ENCODE measurements around the gene FAM53B.

FAM53B gene

GRCh38 chr10:124609698-124610097 is 134.5 kb downstream of the FAM53B start:
- DNase-seq (ENCODE audit: low spot score) = no peak
- TF ChIP-seq, protein P1, sequence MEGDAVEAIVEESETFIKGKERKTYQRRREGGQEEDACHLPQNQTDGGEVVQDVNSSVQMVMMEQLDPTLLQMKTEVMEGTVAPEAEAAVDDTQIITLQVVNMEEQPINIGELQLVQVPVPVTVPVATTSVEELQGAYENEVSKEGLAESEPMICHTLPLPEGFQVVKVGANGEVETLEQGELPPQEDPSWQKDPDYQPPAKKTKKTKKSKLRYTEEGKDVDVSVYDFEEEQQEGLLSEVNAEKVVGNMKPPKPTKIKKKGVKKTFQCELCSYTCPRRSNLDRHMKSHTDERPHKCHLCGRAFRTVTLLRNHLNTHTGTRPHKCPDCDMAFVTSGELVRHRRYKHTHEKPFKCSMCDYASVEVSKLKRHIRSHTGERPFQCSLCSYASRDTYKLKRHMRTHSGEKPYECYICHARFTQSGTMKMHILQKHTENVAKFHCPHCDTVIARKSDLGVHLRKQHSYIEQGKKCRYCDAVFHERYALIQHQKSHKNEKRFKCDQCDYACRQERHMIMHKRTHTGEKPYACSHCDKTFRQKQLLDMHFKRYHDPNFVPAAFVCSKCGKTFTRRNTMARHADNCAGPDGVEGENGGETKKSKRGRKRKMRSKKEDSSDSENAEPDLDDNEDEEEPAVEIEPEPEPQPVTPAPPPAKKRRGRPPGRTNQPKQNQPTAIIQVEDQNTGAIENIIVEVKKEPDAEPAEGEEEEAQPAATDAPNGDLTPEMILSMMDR (IDR thresholded peaks at IDR 0.05; ENCODE audit: extremely low read depth, insufficient read depth, missing control alignments) = no peak
- in situ Hi-C loops (cut with MboI; ENCODE audit: low pct_unique_long_range_greater_than_20kb, low sequenced_read_pairs, unreplicated experiment) = no loop called here

DNA sequence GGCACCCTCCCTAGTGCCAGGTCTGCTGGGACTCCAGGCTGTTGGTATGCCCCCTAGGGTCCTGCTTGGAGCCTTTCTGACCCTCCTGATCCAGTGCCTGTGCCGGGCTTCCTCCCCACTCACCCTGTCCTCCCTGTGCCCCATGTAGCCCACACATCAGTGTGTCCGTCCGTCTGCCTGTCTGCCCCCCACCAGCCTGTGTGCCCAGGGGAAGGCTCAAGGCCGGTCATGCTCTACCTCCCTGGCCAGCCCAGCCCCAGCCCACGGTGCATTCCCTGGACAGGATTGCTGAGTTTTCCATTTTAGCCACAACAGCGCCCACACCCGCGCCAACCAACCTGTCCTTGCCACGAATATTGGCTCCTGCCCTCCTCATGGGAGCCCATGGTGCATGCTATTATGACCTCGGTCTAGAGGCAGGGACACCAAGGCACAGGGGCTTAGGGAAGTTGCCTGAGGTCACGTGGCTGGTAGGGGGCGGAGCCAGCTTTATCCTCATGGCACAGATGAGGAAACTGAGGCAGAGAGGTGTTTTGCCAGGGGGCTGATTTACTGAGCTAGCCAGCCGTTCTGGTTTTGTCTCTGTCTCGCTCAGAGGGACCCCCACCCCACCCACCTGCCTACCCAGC is 136.0 kb downstream of the FAM53B start:
- TF ChIP-seq, protein P1 (IDR thresholded peaks at IDR 0.05; ENCODE audit: extremely low read depth, insufficient read depth, missing control alignments) = no peak
- in situ Hi-C loops (cut with MboI; ENCODE audit: low pct_unique_long_range_greater_than_20kb, low sequenced_read_pairs, unreplicated experiment) = no loop called here
- no peak for DNase-seq (ENCODE audit: low spot score)

DNA sequence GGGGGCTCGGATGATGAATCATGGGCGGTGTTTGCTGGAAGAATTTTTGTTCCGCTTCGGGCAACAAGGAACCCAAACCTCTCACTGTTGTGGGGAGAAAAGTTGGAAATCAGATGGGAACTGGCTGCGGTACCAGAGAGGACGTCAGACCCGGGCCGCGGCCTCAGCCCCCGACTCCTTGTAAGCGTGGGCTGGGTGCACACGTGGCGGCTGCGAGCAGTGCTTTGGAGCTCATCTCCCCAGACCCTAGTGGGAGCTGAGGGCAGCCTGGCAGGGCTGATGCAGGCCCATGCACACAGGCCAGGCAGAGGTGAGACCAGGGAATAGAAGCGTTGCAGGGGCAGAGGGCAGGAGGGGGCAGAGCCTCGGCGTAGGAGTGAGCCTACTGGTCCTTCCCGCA is 136.5 kb downstream of the FAM53B start:
- in situ Hi-C loops (cut with MboI; ENCODE audit: low pct_unique_long_range_greater_than_20kb, low sequenced_read_pairs, unreplicated experiment) = no loop called here
- DNase-seq (ENCODE audit: low spot score) = no peak
- TF ChIP-seq, protein P1 (IDR thresholded peaks at IDR 0.05; ENCODE audit: extremely low read depth, insufficient read depth, missing control alignments) = no peak

GRCh38 chr10:124606822-124607221 is 137.4 kb downstream of the FAM53B start:
- DNase-seq (ENCODE audit: low spot score) = no peak
- TF ChIP-seq, protein P1 (IDR thresholded peaks at IDR 0.05; ENCODE audit: extremely low read depth, insufficient read depth, missing control alignments) = no peak
- in situ Hi-C loops (cut with MboI; ENCODE audit: low pct_unique_long_range_greater_than_20kb, low sequenced_read_pairs, unreplicated experiment) = no loop called here

- no peak for DNase-seq (ENCODE audit: low spot score)
- in situ Hi-C loops (cut with MboI; ENCODE audit: low pct_unique_long_range_greater_than_20kb, low sequenced_read_pairs, unreplicated experiment) = no loop called here
- TF ChIP-seq, protein P1 (IDR thresholded peaks at IDR 0.05; ENCODE audit: extremely low read depth, insufficient read depth, missing control alignments) = no peak
Observed at GRCh38 chr10:124605856-124606812, 138.0 kb downstream of the FAM53B start.

GRCh38 chr10:124605481-124605855 is 138.7 kb downstream of the FAM53B start:
- DNase-seq (ENCODE audit: low spot score) = no peak
- in situ Hi-C loops (cut with MboI; ENCODE audit: low pct_unique_long_range_greater_than_20kb, low sequenced_read_pairs, unreplicated experiment) = no loop called here
- TF ChIP-seq, protein P1 (IDR thresholded peaks at IDR 0.05; ENCODE audit: extremely low read depth, insufficient read depth, missing control alignments) = no peak
